Endothelial cell of hepatic sinusoid (primary cell): Measurements from ENCODE around the gene ICA1L.

ENCODE experiments used
- in situ Hi-C: cut with HindIII; loops from 2 replicates; pipeline ENCODE4 v1.10.0; 2017; ENCODE audit warnings: low sequenced_read_pairs

Gene ICA1L

GRCh38 chr2:202782940-202783558 is 88.5 kb downstream of the ICA1L start:
- in situ Hi-C loops: no loop called here

- in situ Hi-C loops: no loop called here
Measured at GRCh38 chr2:202780514-202781021, 91.0 kb downstream of the ICA1L start.

- in situ Hi-C loops: no loop called here
Measured at GRCh38 chr2:202778217-202778616, 93.3 kb downstream of the ICA1L start.

- in situ Hi-C loops: no loop called here
Measured at GRCh38 chr2:202774104-202774503, 97.5 kb downstream of the ICA1L start.

GRCh38 chr2:202773301-202773973 is 98.1 kb downstream of the ICA1L start:
- in situ Hi-C loops: no loop called here

GRCh38 chr2:202771741-202772460 is 99.7 kb downstream of the ICA1L start:
- in situ Hi-C loops: no loop called here

- in situ Hi-C loops: no loop called here
Measured at GRCh38 chr2:202771336-202771735, 100.2 kb downstream of the ICA1L start.

GRCh38 chr2:202769201-202769600 is 102.4 kb downstream of the ICA1L start:
- in situ Hi-C loops: no loop called here

GRCh38 chr2:202768273-202768672 is 103.3 kb downstream of the ICA1L start:
- in situ Hi-C loops: no loop called here

GRCh38 chr2:202765436-202765835 is 106.1 kb downstream of the ICA1L start:
- in situ Hi-C loops: no loop called here

GRCh38 chr2:202764991-202765390 is 106.6 kb downstream of the ICA1L start:
- in situ Hi-C loops: no loop called here

GRCh38 chr2:202763916-202764315 is 107.7 kb downstream of the ICA1L start:
- in situ Hi-C loops: no loop called here

GRCh38 chr2:202762556-202762955 is 109.0 kb downstream of the ICA1L start:
- in situ Hi-C loops: no loop called here

GRCh38 chr2:202760848-202761247 is 110.7 kb downstream of the ICA1L start:
- in situ Hi-C loops: no loop called here

- in situ Hi-C loops: no loop called here
Measured at GRCh38 chr2:202758604-202759003, 113.0 kb downstream of the ICA1L start.

GRCh38 chr2:202758128-202758527 is 113.4 kb downstream of the ICA1L start:
- in situ Hi-C loops: no loop called here

- in situ Hi-C loops: no loop called here
Measured at GRCh38 chr2:202757339-202757738, 114.2 kb downstream of the ICA1L start.

GRCh38 chr2:202756598-202756997 is 115.0 kb downstream of the ICA1L start:
- in situ Hi-C loops: no loop called here

- in situ Hi-C loops: loop anchor here (5.0 kb wide), 1 partner anchor 47 kb away; no protein-coding TSS in a partner anchor
Measured at GRCh38 chr2:202754936-202755335, 116.6 kb downstream of the ICA1L start.

GRCh38 chr2:202752071-202752470 is 119.5 kb downstream of the ICA1L start:
- in situ Hi-C loops: loop anchor here (5.0 kb wide), 1 partner anchor 50 kb away; no protein-coding TSS in a partner anchor

- in situ Hi-C loops: loop anchor here (5.0 kb wide), 1 partner anchor 51 kb away; no protein-coding TSS in a partner anchor
Measured at GRCh38 chr2:202750763-202751427, 120.7 kb downstream of the ICA1L start.
